Fibroblast of lung (primary cell): ENCODE data around the gene NUP98.

Experiments
- EZH2 ChIP-seq: IDR thresholded peaks from 2 replicates; pipeline ENCODE4 v1.5.1; 2012; ENCODE audit warnings: low read length, control low read depth, mild to moderate bottlenecking; ENCODE audit errors: missing control alignments
- TF ChIP-seq, protein P1 (sequence below), 2 donors: IDR thresholded peaks in 1 of 2; conservative IDR thresholded peaks in 1 of 2; 1 replicate in 1 of 2; 2 replicates in 1 of 2; pipeline ENCODE4 v1.5.1; 2011 to 2012; ENCODE audit warnings: low read length in 2 of 2, control low read depth in 1 of 2, inconsistent platforms in 1 of 2, low read depth in 1 of 2, mild to moderate bottlenecking in 1 of 2

DNA sequence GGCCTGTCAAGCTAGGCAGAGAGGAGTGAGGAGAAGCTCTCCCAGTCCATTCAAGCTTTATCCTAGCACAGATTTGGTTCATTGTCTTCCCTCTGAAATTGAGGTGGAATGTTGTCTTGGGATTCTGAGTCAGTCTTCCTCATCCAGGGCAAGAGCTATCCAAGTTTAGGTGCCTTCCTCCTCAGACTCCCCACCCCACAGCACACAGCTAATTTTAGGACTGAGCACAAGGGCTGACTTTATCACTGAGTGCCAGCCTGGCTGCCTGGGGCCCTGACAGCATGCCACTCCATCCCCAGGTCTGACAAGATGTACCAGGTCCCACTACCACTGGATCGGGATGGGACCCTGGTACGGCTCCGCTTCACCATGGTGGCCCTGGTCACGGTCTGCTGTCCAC, 13.6 kb upstream of the NUP98 start:
- TF ChIP-seq, protein P1, sequence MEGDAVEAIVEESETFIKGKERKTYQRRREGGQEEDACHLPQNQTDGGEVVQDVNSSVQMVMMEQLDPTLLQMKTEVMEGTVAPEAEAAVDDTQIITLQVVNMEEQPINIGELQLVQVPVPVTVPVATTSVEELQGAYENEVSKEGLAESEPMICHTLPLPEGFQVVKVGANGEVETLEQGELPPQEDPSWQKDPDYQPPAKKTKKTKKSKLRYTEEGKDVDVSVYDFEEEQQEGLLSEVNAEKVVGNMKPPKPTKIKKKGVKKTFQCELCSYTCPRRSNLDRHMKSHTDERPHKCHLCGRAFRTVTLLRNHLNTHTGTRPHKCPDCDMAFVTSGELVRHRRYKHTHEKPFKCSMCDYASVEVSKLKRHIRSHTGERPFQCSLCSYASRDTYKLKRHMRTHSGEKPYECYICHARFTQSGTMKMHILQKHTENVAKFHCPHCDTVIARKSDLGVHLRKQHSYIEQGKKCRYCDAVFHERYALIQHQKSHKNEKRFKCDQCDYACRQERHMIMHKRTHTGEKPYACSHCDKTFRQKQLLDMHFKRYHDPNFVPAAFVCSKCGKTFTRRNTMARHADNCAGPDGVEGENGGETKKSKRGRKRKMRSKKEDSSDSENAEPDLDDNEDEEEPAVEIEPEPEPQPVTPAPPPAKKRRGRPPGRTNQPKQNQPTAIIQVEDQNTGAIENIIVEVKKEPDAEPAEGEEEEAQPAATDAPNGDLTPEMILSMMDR (conservative IDR thresholded peaks at IDR 0.05 in 1 of 2, IDR thresholded peaks at IDR 0.05 in 1 of 2; ENCODE audit: low read depth in 1 of 2, low read length in 2 of 2): no peak
- TF ChIP-seq EZH2: no peak
